Mucosa of descending colon (tissue), 3 donors: ENCODE data around the gene SLC22A13. TPM values are rescaled to one million over a fixed set of nuclear protein-coding genes. Genes with fewer than 3 reads are reported as not detected.

Experiments used
- ATAC-seq: fragments of 200-7000 bp; cut with Tn5 transposase; one replicate; pipeline ENCODE4 v1.9.1; 2020; ENCODE audit warnings: mild to moderate bottlenecking, moderate library complexity
- DNase-seq, 3 donors: peaks; one replicate each; pipeline ENCODE4 v3.0.0-alpha.2; 2020
- H3K36me3 ChIP-seq: fragments of 200-600 bp; one replicate; pipeline ENCODE4 v1.8.0; 2021; ENCODE audit warnings: low read depth, mild to moderate bottlenecking
- H3K4me1 ChIP-seq: fragments of 200-600 bp; one replicate; pipeline ENCODE4 v1.8.0; 2021; ENCODE audit warnings: low read depth, mild to moderate bottlenecking
- H3K4me3 ChIP-seq: fragments of 200-600 bp; one replicate; pipeline ENCODE4 v1.8.0; 2021; ENCODE audit warnings: mild to moderate bottlenecking
- H3K9me3 ChIP-seq: fragments of 200-600 bp; one replicate; pipeline ENCODE4 v1.8.0; 2021; ENCODE audit warnings: mild to moderate bottlenecking
- CTCF ChIP-seq: fragments of 200-600 bp; IDR thresholded peaks from one replicate; pipeline ENCODE4 v1.8.0; 2022; ENCODE audit warnings: antibody characterized with exemption, mild to moderate bottlenecking
- intact Hi-C, 2 donors: fragments of 100-400 bp; cut with DNase I in 1 of 2; cut with micrococcal nuclease in 1 of 2; formaldehyde crosslinking; loops; one replicate each; pipeline versions ENCODE4 v1.11.0 to v1.11.1; 2022; cut with DNase I, micrococcal nuclease
- total RNA-seq, 3 donors: library from RNA; stranded (reverse); fragmentation: NEBNext Ultra II Directional in 2 of 3; extraction: Animal tissue kit (Norgen Biotek cat#: 25700) in 2 of 3; gene quantifications; one replicate each; pipeline versions ENCODE4 v1.2.1 to v1.2.4, GENCODE V29; 2021 to 2023
- donor health status: DM: no; HTN: no; CAD: no; lungs with moderate emphysema.
- donor health status: DM: no; HTN: no; CAD: no.
- donor health status: DM: no; HTN: yes; CAD: no.

The SLC22A13 gene
- total RNA-seq, 3 donors from 2014 or later, result 0.51 to 0.84 (median 0.70) TPM

GRCh38 chr3:38267662-38268061 is 2.0 kb downstream of the SLC22A13 start:
- ATAC-seq, result no peak

GRCh38 chr3:38268087-38268486 is 2.5 kb downstream of the SLC22A13 start:
- intact Hi-C loops, result no loop called here
- no peak for DNase-seq
- TF ChIP-seq CTCF, result no peak
- Histone ChIP-seq H3K36me3 (no peaks in the 10 kb centered on the region), H3K4me1 (no peaks in the 10 kb centered on the region), H3K9me3 (no peaks in the 10 kb centered on the region), H3K4me3 (no peak overlapping the region)
- no peak for ATAC-seq

More at GRCh38 chr3:38267662-38268061, 2.0 kb downstream of the SLC22A13 start:
- no peak for DNase-seq
- H3K36me3 ChIP-seq, result no peaks in the 10 kb centered on the region
- H3K4me3 ChIP-seq, result no peak overlapping the region
- intact Hi-C loops, result no loop called here
- H3K9me3 ChIP-seq, result no peaks in the 10 kb centered on the region
- H3K4me1 ChIP-seq, result no peaks in the 10 kb centered on the region
- no peak for TF ChIP-seq CTCF

- Histone ChIP-seq H3K9me3 (no peaks in the 10 kb centered on the region), H3K36me3 (no peaks in the 10 kb centered on the region), H3K4me3 (no peak overlapping the region), H3K4me1 (no peaks in the 10 kb centered on the region)
- intact Hi-C loops, result no loop called here
- ATAC-seq, result peak; percentile 34
- no peak for DNase-seq
- TF ChIP-seq CTCF, result no peak
Observed at GRCh38 chr3:38268522-38268921, 2.9 kb downstream of the SLC22A13 start.

- TF ChIP-seq CTCF, result no peak
Observed at GRCh38 chr3:38270606-38271005, 5.0 kb downstream of the SLC22A13 start.

GRCh38 chr3:38271553-38271952 is 5.9 kb downstream of the SLC22A13 start:
- Histone ChIP-seq H3K4me3 (no peak overlapping the region), H3K36me3 (no peaks in the 10 kb centered on the region), H3K4me1 (no peaks in the 10 kb centered on the region), H3K9me3 (no peaks in the 10 kb centered on the region)
- TF ChIP-seq CTCF, result no peak
- DNase-seq, result no peak
- no peak for ATAC-seq
- intact Hi-C loops, result no loop called here

More at GRCh38 chr3:38270606-38271005, 5.0 kb downstream of the SLC22A13 start:
- Histone ChIP-seq H3K36me3 (no peaks in the 10 kb centered on the region), H3K4me3 (no peak overlapping the region), H3K9me3 (no peaks in the 10 kb centered on the region), H3K4me1 (no peaks in the 10 kb centered on the region)
- ATAC-seq (no peak), DNase-seq (no peak)
- intact Hi-C loops, result no loop called here
